ENCODE data around the gene ACBD6. TPM values are rescaled to one million over a fixed set of nuclear protein-coding genes. Genes with fewer than 3 reads are reported as not detected.

The ACBD6 gene
- total and polyA plus RNA-seq, 4 donors: 8.3 to 17.3 (median 14.0) TPM

DNA sequence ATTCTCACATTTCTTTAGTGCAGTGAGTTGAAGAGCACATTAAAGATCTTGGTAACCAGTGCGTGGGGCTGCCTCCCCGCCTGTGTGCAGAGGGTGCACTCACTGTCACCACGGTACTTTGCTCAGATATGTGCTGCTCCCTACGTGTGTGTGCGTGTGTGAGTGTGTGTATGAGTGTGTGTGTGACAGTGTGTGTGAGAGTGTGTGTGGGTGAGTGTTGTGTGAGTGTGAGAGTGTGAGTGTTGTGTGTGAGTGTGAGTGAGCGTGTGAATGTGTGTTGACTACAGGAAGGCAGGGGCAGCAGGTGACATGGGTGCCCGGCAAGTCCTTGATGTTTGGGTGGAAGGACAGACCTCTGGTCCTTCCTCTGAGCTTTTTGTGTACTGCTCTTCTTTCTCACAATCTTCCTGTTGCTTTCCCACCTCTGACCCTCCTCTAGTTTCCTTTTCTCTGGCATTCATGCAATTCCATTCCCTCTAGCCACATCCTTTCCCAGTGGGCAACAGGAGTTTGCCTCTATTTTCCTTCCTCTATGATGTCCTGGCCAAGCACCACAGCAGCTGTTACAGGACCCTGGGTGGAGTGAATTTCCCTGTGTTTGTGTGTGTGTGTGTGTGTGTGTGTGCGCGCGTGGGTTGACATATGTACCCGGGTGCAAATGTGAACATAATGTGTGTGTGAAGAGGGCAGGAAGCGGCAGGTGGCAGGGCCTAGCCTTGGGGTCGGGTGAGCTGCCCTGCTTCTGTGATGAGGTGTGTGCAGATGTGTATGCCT lies 252.5 kb downstream of the ACBD6 start:
- no peak overlapping the region for H3K27ac ChIP-seq (ENCODE audit: low read depth in 1 of 2, low read length in 2 of 2)
- DNase-seq (ENCODE audit: low spot score): no peak
- H3K9ac ChIP-seq (ENCODE audit: low read depth in 1 of 2, low read length in 2 of 2): no peak overlapping the region
- H3K4me3 ChIP-seq (ENCODE audit: low read depth in 1 of 3, low read length in 3 of 3): no peak overlapping the region
- H3K9me3 ChIP-seq (ENCODE audit: control insufficient read depth in 4 of 4, low read length in 3 of 4): no peaks in the 10 kb centered on the region
- TF ChIP-seq, protein P1, sequence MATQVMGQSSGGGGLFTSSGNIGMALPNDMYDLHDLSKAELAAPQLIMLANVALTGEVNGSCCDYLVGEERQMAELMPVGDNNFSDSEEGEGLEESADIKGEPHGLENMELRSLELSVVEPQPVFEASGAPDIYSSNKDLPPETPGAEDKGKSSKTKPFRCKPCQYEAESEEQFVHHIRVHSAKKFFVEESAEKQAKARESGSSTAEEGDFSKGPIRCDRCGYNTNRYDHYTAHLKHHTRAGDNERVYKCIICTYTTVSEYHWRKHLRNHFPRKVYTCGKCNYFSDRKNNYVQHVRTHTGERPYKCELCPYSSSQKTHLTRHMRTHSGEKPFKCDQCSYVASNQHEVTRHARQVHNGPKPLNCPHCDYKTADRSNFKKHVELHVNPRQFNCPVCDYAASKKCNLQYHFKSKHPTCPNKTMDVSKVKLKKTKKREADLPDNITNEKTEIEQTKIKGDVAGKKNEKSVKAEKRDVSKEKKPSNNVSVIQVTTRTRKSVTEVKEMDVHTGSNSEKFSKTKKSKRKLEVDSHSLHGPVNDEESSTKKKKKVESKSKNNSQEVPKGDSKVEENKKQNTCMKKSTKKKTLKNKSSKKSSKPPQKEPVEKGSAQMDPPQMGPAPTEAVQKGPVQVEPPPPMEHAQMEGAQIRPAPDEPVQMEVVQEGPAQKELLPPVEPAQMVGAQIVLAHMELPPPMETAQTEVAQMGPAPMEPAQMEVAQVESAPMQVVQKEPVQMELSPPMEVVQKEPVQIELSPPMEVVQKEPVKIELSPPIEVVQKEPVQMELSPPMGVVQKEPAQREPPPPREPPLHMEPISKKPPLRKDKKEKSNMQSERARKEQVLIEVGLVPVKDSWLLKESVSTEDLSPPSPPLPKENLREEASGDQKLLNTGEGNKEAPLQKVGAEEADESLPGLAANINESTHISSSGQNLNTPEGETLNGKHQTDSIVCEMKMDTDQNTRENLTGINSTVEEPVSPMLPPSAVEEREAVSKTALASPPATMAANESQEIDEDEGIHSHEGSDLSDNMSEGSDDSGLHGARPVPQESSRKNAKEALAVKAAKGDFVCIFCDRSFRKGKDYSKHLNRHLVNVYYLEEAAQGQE (IDR thresholded peaks at IDR 0.05): no peak
- TF ChIP-seq, protein P2, sequence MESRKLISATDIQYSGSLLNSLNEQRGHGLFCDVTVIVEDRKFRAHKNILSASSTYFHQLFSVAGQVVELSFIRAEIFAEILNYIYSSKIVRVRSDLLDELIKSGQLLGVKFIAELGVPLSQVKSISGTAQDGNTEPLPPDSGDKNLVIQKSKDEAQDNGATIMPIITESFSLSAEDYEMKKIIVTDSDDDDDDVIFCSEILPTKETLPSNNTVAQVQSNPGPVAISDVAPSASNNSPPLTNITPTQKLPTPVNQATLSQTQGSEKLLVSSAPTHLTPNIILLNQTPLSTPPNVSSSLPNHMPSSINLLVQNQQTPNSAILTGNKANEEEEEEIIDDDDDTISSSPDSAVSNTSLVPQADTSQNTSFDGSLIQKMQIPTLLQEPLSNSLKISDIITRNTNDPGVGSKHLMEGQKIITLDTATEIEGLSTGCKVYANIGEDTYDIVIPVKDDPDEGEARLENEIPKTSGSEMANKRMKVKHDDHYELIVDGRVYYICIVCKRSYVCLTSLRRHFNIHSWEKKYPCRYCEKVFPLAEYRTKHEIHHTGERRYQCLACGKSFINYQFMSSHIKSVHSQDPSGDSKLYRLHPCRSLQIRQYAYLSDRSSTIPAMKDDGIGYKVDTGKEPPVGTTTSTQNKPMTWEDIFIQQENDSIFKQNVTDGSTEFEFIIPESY (IDR thresholded peaks at IDR 0.05): no peak
- TF ChIP-seq NR2F2 (IDR thresholded peaks at IDR 0.05): no peak
- no peaks in the 10 kb centered on the region for H3K36me3 ChIP-seq (ENCODE audit: control insufficient read depth in 4 of 4, insufficient read depth in 3 of 4, low read depth in 1 of 4, low read length in 3 of 4)
- no peaks in the 10 kb centered on the region for H3K27me3 ChIP-seq (ENCODE audit: control insufficient read depth in 4 of 4, insufficient read depth in 4 of 4, low read length in 3 of 4)
- no peaks in the 10 kb centered on the region for H3K4me1 ChIP-seq (ENCODE audit: control insufficient read depth in 4 of 4, insufficient read depth in 4 of 4, low read length in 3 of 4)
- WGBS: 68% methylated on average over 13 of the region's 13 CpGs

DNA sequence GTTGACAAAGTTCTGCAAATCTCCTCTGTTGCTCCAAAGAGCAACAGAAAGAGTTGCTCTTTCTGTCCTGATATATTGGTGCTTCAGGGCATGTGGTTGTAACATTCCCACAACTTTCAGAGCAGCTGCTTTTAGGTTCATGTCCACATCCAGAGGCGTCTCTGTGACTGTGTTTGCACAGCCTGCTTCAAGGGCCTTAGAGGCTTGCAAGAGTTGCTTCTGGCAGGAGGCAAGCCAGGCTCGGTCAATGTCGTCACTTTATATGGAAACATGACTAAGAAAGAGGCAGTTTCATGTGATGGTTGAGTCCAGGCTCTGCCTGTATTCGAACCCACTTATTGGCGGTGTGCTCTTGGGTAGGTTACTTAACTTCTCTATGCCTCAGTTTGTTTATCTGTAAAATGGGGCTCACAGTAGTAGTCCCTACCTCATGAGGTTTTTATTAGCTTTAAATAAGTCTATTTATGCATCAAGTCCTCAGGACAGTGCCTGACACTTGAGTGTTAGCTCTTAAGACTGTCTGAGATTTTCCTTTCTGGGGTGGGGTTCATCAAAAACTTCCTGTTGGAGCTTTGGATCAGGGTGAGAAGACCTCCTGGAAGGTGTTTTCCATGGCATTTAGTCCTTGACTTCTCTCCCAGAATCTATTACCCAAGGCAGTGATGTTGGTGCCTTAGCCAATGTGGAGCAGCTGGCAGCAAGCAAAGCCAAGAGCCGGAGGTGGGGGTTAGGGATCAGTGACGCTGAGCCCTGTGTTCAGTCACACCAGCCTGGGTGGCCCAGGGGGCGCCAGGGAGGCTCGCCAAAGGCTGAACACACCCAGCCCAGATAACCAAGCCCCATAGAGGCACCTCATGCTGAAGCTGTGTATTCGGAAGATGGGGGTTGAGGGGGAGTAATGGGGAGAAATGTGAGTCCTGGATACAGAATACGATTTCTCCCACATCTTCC lies 253.4 kb downstream of the ACBD6 start:
- Histone ChIP-seq H3K27me3 (ENCODE audit: control insufficient read depth in 4 of 4, insufficient read depth in 4 of 4, low read length in 3 of 4) (no peaks in the 10 kb centered on the region), H3K9me3 (ENCODE audit: control insufficient read depth in 4 of 4, low read length in 3 of 4) (no peaks in the 10 kb centered on the region), H3K9ac (ENCODE audit: low read depth in 1 of 2, low read length in 2 of 2) (no peak overlapping the region), H3K27ac (ENCODE audit: low read depth in 1 of 2, low read length in 2 of 2) (no peak overlapping the region), H3K4me3 (ENCODE audit: low read depth in 1 of 3, low read length in 3 of 3) (no peak overlapping the region), H3K4me1 (ENCODE audit: control insufficient read depth in 4 of 4, insufficient read depth in 4 of 4, low read length in 3 of 4) (no peaks in the 10 kb centered on the region), H3K36me3 (ENCODE audit: control insufficient read depth in 4 of 4, insufficient read depth in 3 of 4, low read depth in 1 of 4, low read length in 3 of 4) (no peaks in the 10 kb centered on the region)
- TF ChIP-seq, protein P2 (IDR thresholded peaks at IDR 0.05): no peak
- TF ChIP-seq, protein P1 (IDR thresholded peaks at IDR 0.05): no peak
- TF ChIP-seq, protein P3, sequence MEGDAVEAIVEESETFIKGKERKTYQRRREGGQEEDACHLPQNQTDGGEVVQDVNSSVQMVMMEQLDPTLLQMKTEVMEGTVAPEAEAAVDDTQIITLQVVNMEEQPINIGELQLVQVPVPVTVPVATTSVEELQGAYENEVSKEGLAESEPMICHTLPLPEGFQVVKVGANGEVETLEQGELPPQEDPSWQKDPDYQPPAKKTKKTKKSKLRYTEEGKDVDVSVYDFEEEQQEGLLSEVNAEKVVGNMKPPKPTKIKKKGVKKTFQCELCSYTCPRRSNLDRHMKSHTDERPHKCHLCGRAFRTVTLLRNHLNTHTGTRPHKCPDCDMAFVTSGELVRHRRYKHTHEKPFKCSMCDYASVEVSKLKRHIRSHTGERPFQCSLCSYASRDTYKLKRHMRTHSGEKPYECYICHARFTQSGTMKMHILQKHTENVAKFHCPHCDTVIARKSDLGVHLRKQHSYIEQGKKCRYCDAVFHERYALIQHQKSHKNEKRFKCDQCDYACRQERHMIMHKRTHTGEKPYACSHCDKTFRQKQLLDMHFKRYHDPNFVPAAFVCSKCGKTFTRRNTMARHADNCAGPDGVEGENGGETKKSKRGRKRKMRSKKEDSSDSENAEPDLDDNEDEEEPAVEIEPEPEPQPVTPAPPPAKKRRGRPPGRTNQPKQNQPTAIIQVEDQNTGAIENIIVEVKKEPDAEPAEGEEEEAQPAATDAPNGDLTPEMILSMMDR (IDR thresholded peaks at IDR 0.05; ENCODE audit: low read depth, low read length, missing input control): no peak
- TF ChIP-seq, protein P4, sequence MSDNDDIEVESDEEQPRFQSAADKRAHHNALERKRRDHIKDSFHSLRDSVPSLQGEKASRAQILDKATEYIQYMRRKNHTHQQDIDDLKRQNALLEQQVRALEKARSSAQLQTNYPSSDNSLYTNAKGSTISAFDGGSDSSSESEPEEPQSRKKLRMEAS (IDR thresholded peaks at IDR 0.05): no peak
- TF ChIP-seq RXRA (IDR thresholded peaks at IDR 0.05): no peak
- TF ChIP-seq TAF1 (conservative IDR thresholded peaks at IDR 0.05): no peak
- no peak for DNase-seq (ENCODE audit: low spot score)
- WGBS: 85% methylated on average over 11 of the region's 11 CpGs

Data from liver (tissue), 9 donors.